Hematopoietic multipotent progenitor cell treated with erythropoietin and hydrocortisone succinate and interleukin-3 and kit ligand, for 6 days (in vitro differentiated cells): ENCODE data around the gene WSB1.

Source experiments
- DNase-seq: peaks from one replicate; pipeline ENCODE4 v3.0.0-alpha.2; 2015

Gene WSB1

GRCh38 chr17:27340575-27340974 is 46.7 kb downstream of the WSB1 start:
- DNase-seq: no peak

DNA sequence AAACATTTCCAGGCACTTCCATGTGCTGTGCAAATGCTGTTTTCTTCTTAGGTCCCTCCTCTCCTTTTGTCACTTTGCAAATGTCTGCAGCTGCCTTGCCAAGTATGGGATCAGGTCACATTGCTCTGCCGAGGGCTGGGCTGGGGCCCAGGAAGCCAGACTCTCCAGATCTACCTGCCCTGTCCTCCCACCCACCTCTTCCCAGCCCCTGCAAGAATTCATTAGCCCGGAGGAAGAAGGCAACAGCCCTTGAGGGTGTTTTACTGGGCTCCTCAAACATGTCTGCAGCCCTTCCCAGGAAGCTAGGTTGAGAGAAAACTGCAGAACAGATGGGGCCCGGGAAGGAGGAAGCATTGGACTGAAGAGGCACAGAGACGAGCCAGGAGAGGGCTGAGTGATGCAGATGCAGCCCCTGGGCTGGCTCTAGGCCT is 47.1 kb downstream of the WSB1 start:
- no peak for DNase-seq

- no peak for DNase-seq
Measured at GRCh38 chr17:27342059-27342458, 48.1 kb downstream of the WSB1 start.

DNA sequence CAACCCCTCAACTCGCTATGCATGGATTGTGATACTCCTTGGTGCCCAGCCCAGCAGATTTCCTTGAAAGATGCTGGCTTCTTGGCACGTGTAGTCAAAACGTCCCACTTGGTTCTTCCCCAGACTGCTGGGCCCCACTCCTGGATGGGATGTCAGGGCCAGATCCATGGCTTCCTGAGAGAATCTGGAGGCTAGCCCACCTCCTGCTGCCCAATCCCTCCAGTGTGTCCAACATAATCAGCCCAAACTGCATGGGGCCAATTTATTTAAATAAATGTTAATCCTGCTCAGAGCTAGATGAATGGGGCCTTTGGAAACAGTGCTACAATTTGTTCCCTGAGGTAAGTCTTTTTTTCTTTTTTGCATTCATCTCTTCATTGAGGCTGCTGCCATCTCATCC is 49.4 kb downstream of the WSB1 start:
- DNase-seq: no peak

DNA sequence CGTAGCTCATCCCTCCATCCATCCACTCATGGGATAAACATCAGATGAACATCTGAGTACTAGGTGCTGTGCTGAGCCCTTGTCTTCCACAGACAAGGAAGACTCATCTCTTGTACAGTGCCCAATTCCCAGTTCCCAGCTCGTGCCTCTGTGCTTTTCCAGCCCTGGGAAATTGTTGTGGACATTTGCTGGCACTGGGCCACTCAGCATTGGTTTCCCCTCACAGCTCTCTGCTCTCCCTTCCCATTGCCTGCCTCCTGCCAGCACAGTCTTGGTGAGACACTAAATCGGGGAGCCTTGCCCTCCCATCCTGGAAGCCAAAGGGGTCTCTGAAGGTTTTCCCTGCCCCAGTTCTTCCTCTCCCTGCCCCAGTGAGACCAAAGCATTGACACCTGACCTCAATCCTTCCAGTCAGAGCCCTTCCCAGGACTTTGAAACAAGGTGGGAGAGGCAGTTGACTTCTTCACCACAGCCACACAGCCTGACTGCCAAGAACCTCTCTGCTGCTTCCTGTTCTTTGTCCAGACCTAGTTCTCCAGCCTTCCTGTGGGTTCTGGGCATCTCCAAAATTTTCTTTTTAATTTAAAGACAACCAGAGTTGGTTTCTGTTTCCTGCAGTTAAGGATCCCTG is 50.2 kb downstream of the WSB1 start:
- DNase-seq: peak; percentile 45

DNA sequence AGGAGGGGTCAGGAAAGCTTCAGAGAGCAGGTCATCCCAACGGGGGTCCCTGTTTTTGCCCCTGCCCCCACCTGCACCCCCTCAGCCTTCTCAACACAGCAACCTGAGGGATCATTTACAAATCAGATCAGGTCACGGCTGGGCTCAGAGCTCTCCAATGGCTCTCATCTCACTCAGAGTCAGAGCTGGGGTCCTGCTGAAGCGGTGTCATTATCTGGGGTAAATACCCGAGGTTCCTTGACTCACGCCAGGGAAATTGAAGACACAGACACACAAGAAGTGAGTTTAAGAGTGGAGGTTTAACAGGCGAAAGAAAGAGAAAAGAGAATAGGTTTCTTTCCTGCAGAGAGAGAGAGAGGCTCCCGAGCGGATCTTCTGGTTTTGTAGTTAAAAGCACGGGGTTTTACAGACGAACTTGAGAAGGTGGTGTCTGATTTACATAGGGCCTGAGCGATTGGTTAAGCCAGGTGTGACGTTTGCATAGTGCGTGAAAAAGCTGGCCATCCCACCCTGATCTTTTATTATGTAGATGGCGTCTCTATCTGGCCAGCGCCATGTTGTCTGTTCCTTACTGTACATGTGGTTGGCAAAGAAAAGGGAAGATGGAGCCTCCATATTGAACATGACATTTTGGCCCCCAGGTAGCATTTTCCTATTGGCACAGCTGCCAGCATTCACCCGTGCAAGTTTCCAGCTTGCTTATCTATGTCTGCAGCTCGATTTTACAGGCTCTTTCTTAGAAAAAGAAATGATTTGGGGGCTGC is 51.4 kb downstream of the WSB1 start:
- no peak for DNase-seq

DNA sequence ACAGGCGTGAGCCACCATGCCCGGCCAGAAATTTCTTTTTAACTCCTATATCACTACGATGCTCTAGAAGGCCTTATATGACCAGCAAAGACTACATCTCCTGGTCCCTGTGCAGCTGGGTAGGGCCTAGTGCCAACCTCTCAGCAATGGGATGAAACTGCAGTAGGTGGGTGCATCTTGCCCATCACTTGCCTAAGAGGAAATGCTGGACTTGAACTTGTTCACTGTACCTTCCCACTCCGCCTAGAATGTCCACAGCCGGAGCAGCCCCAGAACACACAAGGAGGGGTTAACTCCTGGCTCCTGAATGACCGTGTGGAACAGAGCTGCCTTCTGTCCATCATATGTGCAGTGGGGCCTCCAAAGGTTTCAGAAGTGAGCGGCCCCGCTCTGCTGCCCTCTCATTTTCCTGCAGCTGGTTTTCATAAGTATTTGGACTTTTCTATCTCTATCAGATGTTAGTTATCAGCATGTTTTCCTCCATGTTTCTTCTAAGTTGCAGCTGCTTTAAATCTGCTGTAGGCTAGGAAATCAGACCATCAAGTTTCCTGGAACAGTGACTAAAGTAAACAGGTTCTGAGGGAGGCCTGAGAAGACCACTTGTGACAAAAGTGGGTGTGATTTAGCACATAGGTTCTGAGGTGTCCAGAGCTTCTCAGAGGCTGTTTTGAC is 52.5 kb downstream of the WSB1 start:
- DNase-seq: no peak

DNA sequence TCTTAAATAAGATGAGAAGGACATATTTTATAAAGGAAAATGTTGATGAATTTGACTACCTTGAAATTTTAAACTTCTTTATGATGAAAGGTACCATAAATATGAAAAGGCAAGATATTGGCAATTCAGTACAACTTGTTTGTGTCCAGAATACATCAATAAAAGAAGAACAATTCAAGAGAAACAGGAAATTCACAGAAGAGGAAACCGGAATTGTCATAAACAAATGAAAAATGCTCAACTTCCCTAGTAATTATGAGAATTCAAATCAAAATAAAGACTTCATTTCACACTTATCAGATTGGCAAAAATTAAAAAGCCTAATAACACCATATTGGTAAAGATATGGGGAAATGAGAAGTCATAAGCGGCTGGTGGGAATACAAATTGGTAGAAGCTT is 54.3 kb downstream of the WSB1 start:
- DNase-seq: no peak

DNA sequence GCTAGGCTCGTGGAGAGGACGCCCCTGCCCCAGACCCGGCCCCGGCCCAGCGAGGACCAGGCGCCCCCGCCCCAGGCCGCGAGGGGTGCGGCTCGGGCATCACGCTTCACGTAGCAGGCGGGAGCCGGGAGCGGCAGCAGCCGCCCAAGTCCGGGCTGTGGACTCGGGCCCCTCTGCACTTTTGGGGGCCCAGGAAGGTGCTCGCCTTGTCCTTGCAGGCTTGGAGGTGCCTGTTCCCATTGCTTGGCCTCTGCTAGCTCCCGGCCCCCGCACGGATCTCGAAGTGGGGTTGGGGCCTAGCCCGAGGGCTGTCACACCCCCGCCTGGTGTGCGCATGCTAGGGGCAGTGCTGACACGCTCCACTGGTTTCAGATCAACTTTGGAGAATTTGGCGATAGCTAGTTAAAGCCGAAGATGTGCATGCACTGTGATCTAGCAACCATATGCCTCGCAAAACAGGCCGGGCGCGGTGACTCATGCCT is 55.7 kb downstream of the WSB1 start:
- no peak for DNase-seq

GRCh38 chr17:27351759-27352158 is 57.8 kb downstream of the WSB1 start:
- DNase-seq: no peak

GRCh38 chr17:27352448-27353032 is 58.6 kb downstream of the WSB1 start:
- no peak for DNase-seq

DNA sequence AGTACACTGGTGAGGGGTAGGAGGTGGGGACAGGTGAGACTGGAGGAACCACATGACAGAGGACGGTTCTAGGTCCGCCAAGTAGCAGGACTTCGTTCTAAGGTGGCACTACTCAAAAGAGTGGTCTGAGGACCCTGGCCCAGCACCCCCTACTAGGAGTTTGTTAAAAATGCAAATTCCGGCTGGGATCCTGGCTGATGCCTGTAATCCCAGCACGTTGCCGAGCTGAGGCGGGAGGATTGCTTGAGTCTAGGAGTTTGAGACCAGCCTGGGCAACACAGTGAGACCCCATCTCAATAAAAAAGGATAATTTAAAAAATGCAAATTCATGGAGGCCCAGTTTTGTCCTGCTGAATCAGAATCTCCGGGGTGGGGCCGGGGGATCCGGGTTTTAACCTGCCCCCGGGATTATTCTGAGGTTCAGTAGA is 59.1 kb downstream of the WSB1 start:
- DNase-seq: no peak

GRCh38 chr17:27353461-27354050 is 59.6 kb downstream of the WSB1 start:
- DNase-seq: peak; percentile 93

- no peak for DNase-seq
Measured at GRCh38 chr17:27354051-27354490, 60.2 kb downstream of the WSB1 start.

- DNase-seq: peak; percentile 71
Measured at GRCh38 chr17:27354491-27355081, 60.7 kb downstream of the WSB1 start.

DNA sequence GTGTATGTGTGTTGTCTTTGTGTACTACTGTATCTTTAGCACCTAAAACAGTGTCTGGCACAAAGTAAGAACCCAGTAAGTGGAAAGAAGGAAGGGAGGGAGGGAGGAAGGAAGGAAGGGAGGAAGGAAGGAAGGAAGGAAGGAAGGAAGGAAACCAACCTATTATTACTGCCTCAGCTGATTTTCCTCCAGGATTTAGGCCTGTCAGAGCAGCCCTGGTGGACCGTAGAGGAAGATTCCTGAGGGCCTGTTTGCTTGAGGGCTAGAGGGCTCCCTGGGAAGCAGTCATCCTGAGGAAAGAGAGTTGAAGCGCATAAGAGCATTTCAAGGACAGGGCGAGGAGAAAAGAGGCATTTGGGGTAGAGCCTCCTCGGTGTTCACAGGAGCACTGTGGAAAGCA is 61.5 kb downstream of the WSB1 start:
- no peak for DNase-seq

GRCh38 chr17:27356091-27356705 is 62.3 kb downstream of the WSB1 start:
- DNase-seq: no peak

- DNase-seq: no peak
Measured at GRCh38 chr17:27357236-27357635, 63.3 kb downstream of the WSB1 start.

- DNase-seq: no peak
Measured at GRCh38 chr17:27360507-27360906, 66.6 kb downstream of the WSB1 start.

DNA sequence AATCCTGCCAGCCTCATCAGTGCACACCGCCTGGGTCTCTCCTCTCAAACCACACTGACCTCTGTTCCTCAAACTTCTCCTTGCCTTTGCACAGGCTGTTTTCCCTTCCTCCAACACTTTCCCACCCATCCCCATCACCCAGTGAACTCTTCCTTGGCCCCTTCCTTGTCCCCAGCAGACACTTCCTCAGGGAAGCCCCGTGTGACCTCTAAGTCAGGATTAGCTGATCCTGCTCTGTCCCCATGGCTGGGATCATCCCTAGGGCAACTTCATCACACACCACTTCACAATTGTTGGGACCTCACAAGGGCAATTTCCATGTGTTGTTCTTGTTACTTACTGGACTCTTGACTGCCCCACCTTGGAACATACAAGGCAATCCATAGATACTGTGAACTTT is 67.8 kb downstream of the WSB1 start:
- no peak for DNase-seq

DNA sequence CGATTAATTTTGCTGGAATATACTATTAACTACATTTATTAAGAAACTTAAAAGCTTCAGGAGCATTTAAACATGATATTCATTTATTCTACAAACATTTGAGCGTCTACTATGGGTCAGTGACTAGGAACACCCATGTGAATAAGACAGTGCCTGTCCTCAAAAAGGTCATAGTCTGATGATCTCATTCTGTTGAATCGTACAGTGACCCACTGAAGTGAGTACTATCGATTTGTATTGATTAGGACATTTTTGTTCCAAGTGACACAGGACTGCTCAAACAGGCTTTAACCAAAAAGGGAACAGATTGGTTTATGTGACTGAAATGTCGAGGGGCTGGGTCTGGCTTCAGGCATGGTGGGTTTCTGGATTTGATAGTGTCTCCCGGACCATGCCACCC is 68.6 kb downstream of the WSB1 start:
- DNase-seq: no peak

DNA sequence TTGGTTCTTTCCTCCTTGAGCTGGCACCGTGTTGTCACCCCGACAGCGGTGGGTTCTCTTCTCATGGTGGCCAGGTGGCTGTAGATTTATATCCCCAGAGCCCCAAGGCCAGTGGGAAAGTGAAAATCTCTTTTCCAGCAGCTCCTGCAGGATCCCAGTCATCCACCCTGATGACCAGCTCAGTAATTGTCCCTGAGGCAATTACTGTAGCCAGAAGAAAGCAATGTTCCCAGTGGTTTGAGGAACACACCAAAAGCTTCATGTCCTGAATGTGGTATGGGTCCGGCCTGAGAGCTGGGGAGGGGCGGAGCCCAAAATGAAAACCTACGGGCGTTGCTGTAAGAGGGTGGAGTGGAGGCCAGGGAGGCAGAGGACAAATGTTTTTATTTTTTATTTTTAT is 69.0 kb downstream of the WSB1 start:
- DNase-seq: no peak
